GM12878 (cell line): ENCODE measurements around the gene HNRNPA1. TPM values are rescaled to one million over a fixed set of nuclear protein-coding genes. Genes with fewer than 3 reads are reported as not detected.

Experiments used
- EED ChIP-seq: sonication (generic); IDR thresholded peaks from 2 replicates; pipeline ENCODE4 v1.6.1; 2016; ENCODE audit warnings: antibody characterized with exemption, low read depth
- IKZF2 ChIP-seq, 2 experiments: fragments of 450-650 bp; IDR thresholded peaks; 2 replicates each; pipeline ENCODE4 v1.6.1; 2017; ENCODE audit warnings: mild to moderate bottlenecking in 2 of 2, moderate library complexity in 2 of 2
- MEF2A ChIP-seq: IDR thresholded peaks from 2 replicates; pipeline ENCODE4 v1.6.1; 2011; ENCODE audit warnings: low read depth, mild to moderate bottlenecking, low read length, moderate library complexity; ENCODE audit not compliant: insufficient read depth
- MYB ChIP-seq: fragments of 150-350 bp; IDR thresholded peaks from 2 replicates; pipeline ENCODE4 v1.6.1; 2014; ENCODE audit warnings: mild to moderate bottlenecking, low read depth, low read length, borderline replicate concordance
- POLR2AphosphoS2 ChIP-seq: IDR thresholded peaks from 2 replicates; pipeline ENCODE4 v1.6.1; 2011; ENCODE audit warnings: low read depth, mild to moderate bottlenecking, low read length, improper control_type of control experiment, moderate library complexity
- TARDBP ChIP-seq: IDR thresholded peaks from 2 replicates; pipeline ENCODE4 v1.6.1; 2016; ENCODE audit warnings: borderline replicate concordance
- polyA plus RNA-seq, 11 experiments: library from polyadenylated mRNA; depleted of rRNA in 4 of 11; unstranded in 6 of 11; stranded (reverse) in 5 of 11; fragments of >200 nt; fragmentation: Nextera tagmentation in 4 of 11; fragmentation: Illumina TruSeq in 1 of 11; extraction: Ambion mirVana in 4 of 11; extraction: Trizol in 1 of 11; gene quantifications; 1 replicate in 1 of 11; 2 replicates in 10 of 11; pipeline versions ENCODE4 v1.2.1 to v1.2.3, GENCODE V29; 2011 to 2016; ENCODE audit warnings: inconsistent platforms in 2 of 11, missing spikeins in 2 of 11, low read depth in 1 of 11
- total RNA-seq, 4 experiments: library from RNA; depleted of rRNA in 3 of 4; stranded (reverse); fragments of >200 nt in 3 of 4; fragmentation: Illumina TruSeq in 1 of 4; extraction: Trizol in 1 of 4; gene quantifications; 2 replicates each; pipeline versions ENCODE4 v1.2.1 to v1.2.3, GENCODE V29; 2013 to 2021
- TF ChIP-seq, protein P1 (sequence below): fragments of 450-650 bp; IDR thresholded peaks from 2 replicates; pipeline ENCODE4 v1.6.1; 2016; ENCODE audit warnings: mild to moderate bottlenecking
- TF ChIP-seq, protein P2 (sequence below): fragments of 450-650 bp; formaldehyde crosslinking; IDR thresholded peaks from 2 replicates; pipeline ENCODE4 v1.4.0; 2020; ENCODE audit warnings: mild to moderate bottlenecking, moderate library complexity
- TF ChIP-seq, protein P3 (sequence below): fragments of 450-650 bp; formaldehyde crosslinking; IDR thresholded peaks from 2 replicates; pipeline ENCODE4 v1.4.0; 2022; ENCODE audit warnings: mild to moderate bottlenecking, moderate library complexity

Gene HNRNPA1
- total and polyA plus RNA-seq, 10 of the 15 experiments (the other 5 are each of a cell fraction or from before 2014, with no cell fraction given): 630 to 2,342 (median 1,407) TPM

DNA sequence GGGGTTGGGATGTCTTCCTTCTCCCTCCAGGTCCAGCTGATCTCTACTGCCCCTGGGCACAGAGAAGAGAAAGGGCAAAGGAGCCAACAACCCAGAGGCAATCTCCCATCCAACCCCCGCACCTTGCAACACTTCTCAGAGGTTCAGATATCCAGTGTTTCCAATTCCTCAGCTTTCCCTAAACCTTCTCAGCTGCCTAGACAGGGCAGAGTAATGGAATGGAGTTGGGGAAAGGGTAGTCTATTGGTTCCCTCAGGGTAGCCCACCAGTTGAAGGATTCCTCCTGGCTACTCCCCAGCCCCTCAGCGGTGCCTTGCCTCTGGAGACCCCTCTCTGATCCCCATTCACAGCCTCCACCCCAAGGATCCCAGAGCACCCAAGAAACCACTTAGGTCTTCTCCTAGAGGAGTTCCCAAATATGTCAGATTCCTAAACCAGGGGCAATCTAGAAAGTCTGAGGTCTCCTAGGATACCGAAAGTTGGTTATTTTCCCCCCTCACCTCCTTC lies 19.8 kb downstream of the HNRNPA1 start (continued):
- TF ChIP-seq, protein P1, sequence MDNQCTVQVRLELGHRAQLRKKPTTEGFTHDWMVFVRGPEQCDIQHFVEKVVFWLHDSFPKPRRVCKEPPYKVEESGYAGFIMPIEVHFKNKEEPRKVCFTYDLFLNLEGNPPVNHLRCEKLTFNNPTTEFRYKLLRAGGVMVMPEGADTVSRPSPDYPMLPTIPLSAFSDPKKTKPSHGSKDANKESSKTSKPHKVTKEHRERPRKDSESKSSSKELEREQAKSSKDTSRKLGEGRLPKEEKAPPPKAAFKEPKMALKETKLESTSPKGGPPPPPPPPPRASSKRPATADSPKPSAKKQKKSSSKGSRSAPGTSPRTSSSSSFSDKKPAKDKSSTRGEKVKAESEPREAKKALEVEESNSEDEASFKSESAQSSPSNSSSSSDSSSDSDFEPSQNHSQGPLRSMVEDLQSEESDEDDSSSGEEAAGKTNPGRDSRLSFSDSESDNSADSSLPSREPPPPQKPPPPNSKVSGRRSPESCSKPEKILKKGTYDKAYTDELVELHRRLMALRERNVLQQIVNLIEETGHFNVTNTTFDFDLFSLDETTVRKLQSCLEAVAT: no peak
- TF ChIP-seq, protein P2, sequence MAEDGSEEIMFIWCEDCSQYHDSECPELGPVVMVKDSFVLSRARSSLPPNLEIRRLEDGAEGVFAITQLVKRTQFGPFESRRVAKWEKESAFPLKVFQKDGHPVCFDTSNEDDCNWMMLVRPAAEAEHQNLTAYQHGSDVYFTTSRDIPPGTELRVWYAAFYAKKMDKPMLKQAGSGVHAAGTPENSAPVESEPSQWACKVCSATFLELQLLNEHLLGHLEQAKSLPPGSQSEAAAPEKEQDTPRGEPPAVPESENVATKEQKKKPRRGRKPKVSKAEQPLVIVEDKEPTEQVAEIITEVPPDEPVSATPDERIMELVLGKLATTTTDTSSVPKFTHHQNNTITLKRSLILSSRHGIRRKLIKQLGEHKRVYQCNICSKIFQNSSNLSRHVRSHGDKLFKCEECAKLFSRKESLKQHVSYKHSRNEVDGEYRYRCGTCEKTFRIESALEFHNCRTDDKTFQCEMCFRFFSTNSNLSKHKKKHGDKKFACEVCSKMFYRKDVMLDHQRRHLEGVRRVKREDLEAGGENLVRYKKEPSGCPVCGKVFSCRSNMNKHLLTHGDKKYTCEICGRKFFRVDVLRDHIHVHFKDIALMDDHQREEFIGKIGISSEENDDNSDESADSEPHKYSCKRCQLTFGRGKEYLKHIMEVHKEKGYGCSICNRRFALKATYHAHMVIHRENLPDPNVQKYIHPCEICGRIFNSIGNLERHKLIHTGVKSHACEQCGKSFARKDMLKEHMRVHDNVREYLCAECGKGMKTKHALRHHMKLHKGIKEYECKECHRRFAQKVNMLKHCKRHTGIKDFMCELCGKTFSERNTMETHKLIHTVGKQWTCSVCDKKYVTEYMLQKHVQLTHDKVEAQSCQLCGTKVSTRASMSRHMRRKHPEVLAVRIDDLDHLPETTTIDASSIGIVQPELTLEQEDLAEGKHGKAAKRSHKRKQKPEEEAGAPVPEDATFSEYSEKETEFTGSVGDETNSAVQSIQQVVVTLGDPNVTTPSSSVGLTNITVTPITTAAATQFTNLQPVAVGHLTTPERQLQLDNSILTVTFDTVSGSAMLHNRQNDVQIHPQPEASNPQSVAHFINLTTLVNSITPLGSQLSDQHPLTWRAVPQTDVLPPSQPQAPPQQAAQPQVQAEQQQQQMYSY (CRISPR knock-in tag): no peak
- TF ChIP-seq MEF2A (no peak), EED (no peak), TARDBP (no peak), MYB (no peak), POLR2AphosphoS2 (no peak), IKZF2 (IDR thresholded peaks at IDR 0.05) (no peak)
- TF ChIP-seq, protein P3, sequence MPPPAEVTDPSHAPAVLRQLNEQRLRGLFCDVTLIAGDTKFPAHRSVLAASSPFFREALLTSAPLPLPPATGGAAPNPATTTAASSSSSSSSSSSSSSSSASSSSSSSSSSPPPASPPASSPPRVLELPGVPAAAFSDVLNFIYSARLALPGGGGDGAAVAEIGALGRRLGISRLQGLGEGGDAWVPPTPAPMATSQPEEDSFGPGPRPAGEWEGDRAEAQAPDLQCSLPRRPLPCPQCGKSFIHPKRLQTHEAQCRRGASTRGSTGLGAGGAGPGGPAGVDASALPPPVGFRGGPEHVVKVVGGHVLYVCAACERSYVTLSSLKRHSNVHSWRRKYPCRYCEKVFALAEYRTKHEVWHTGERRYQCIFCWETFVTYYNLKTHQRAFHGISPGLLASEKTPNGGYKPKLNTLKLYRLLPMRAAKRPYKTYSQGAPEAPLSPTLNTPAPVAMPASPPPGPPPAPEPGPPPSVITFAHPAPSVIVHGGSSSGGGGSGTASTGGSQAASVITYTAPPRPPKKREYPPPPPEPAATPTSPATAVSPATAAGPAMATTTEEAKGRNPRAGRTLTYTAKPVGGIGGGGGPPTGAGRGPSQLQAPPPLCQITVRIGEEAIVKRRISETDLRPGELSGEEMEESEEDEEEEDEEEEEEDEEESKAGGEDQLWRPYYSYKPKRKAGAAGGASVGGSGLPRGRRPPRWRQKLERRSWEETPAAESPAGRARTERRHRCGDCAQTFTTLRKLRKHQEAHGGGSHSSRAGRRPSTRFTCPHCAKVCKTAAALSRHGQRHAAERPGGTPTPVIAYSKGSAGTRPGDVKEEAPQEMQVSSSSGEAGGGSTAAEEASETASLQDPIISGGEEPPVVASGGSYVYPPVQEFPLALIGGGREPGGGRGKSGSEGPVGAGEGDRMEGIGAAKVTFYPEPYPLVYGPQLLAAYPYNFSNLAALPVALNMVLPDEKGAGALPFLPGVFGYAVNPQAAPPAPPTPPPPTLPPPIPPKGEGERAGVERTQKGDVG (CRISPR knock-in tag): no peak
- TF ChIP-seq, all 136 proteins: peak for 0
